Lower lobe of right lung (tissue), 2 donors: ENCODE measurements around the gene MACROD2. TPM values are rescaled to one million over a fixed set of nuclear protein-coding genes. Genes with fewer than 3 reads are reported as not detected.

Experiments used
- ATAC-seq, 2 donors: fragments of 200-7000 bp; cut with Tn5 transposase; one replicate each; pipeline ENCODE4 v1.9.1; 2020 to 2022; ENCODE audit warnings: mild to moderate bottlenecking in 2 of 2, moderate library complexity in 2 of 2
- DNase-seq: peaks from one replicate; pipeline ENCODE4 v3.0.0-alpha.2; 2020
- H3K27ac ChIP-seq: fragments of 200-600 bp; one replicate; pipeline ENCODE4 v1.8.0; 2022
- H3K27me3 ChIP-seq: fragments of 200-600 bp; one replicate; pipeline ENCODE4 v1.8.0; 2022; ENCODE audit warnings: low read depth
- H3K36me3 ChIP-seq: fragments of 200-600 bp; one replicate; pipeline ENCODE4 v1.8.0; 2022; ENCODE audit warnings: mild to moderate bottlenecking
- H3K4me1 ChIP-seq: fragments of 200-600 bp; one replicate; pipeline ENCODE4 v1.8.0; 2022
- H3K4me3 ChIP-seq: fragments of 200-600 bp; one replicate; pipeline ENCODE4 v1.8.0; 2022; ENCODE audit warnings: mild to moderate bottlenecking
- H3K9me3 ChIP-seq: fragments of 200-600 bp; one replicate; pipeline ENCODE4 v1.8.0; 2022
- intact Hi-C: fragments of 100-400 bp; cut with DNase I; formaldehyde crosslinking; loops from one replicate; pipeline ENCODE4 v1.11.0; 2022
- total RNA-seq: library from RNA; stranded (reverse); fragmentation: NEBNext Ultra II Directional; extraction: Animal tissue kit (Norgen Biotek cat#: 25700); gene quantifications from one replicate; pipeline ENCODE4 v1.2.1, GENCODE V29; 2021
- TF ChIP-seq, protein P1 (sequence below): fragments of 200-600 bp; IDR thresholded peaks from one replicate; pipeline ENCODE4 v1.8.0; 2022; ENCODE audit warnings: antibody characterized with exemption, mild to moderate bottlenecking
- donor health status: DM: no; HTN: yes; CAD: no; lungs with severe emphysema.

Gene MACROD2
- total RNA-seq, 1 donor from 2014 or later = 73.0 TPM

DNA sequence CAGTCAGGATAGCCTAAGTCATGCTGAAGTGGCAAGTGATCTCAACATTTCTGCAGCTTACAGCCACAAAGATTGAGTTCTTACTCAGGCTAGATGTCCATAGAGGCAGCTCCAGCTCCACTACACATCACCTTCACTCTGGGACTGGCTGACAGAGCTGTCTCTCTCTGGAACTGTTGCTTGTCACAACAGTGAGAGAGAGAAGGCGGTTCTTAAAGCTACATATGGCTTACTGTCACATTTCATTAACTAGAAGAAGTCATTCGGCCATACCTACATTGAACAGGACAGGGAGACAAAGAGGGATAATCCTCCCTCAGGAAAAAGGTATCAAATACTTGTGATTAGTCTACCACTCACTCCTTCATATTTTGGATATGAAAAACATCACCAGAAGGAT is 1257.0 kb downstream of the MACROD2 start:
- intact Hi-C loops = no loop called here
- no peaks in the 10 kb centered on the region for H3K4me1 ChIP-seq
- no peaks in the 10 kb centered on the region for H3K27me3 ChIP-seq
- ATAC-seq = no peak
- DNase-seq = no peak
- H3K27ac ChIP-seq = no peak overlapping the region
- H3K4me3 ChIP-seq = no peak overlapping the region
- TF ChIP-seq, protein P1, sequence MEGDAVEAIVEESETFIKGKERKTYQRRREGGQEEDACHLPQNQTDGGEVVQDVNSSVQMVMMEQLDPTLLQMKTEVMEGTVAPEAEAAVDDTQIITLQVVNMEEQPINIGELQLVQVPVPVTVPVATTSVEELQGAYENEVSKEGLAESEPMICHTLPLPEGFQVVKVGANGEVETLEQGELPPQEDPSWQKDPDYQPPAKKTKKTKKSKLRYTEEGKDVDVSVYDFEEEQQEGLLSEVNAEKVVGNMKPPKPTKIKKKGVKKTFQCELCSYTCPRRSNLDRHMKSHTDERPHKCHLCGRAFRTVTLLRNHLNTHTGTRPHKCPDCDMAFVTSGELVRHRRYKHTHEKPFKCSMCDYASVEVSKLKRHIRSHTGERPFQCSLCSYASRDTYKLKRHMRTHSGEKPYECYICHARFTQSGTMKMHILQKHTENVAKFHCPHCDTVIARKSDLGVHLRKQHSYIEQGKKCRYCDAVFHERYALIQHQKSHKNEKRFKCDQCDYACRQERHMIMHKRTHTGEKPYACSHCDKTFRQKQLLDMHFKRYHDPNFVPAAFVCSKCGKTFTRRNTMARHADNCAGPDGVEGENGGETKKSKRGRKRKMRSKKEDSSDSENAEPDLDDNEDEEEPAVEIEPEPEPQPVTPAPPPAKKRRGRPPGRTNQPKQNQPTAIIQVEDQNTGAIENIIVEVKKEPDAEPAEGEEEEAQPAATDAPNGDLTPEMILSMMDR = no peak
- H3K36me3 ChIP-seq = no peaks in the 10 kb centered on the region
- H3K9me3 ChIP-seq = no peaks in the 10 kb centered on the region

DNA sequence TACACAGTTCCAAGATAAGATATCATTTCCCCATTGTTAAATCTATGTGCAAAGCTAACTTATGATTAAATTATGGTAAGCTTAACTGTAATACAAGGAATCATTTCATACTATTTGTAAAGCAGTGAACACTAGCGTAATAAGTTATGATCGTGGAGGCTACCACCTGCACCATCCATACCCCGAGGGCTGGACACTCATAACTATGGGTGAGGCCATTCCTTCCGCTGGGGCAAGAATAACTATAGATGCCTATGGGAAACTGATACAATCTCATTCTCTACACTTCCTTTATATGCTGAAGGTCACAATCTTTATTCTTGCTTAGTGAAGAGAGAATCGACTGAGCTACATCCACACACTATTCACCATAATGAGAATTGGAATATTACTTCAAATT is 1258.1 kb downstream of the MACROD2 start:
- intact Hi-C loops = no loop called here
- Histone ChIP-seq H3K27me3 (no peaks in the 10 kb centered on the region), H3K27ac (no peak overlapping the region), H3K9me3 (no peaks in the 10 kb centered on the region), H3K4me1 (no peaks in the 10 kb centered on the region), H3K4me3 (no peak overlapping the region), H3K36me3 (no peaks in the 10 kb centered on the region)
- DNase-seq (no peak), ATAC-seq (no peak)
- TF ChIP-seq, protein P1 = no peak

DNA sequence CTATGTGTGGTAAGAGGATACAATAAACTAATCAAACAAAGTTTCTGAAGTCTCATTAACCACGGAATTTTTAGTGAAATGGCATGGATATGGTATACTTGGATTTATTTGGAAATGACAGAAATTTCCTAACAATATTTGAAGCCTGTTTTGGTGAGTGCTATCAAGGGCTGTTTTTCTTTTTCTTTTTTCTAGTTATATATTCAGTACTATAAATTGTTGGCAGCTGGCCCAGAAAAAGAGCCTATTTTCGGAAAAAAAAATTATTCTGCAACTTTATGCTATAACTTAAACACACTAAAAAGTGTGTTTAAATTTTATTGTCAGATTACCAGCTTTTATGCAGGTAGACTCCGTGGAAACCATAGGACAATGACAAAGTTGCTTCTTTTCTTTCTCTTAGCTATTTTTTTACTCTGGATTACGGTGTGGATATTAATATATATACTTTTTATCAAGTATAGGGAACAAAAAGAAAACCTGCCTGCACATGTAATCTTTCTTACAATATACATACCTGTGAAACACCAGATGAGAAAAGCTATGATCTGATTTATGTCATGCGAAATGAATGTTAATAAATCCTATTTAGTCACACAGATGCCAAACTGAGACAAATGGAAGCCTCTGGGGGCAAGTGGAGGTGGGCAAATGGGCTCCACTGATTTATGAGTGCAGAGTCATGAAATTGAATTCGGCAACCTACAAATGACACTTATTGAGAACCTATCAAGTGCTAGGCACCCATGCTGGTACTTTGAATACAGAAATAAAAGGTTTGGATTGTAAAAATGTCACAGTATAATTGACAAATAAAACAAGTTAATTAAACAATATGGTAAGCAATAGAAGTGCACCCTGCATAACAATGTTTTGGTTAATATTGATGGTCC is 1261.6 kb downstream of the MACROD2 start:
- no peaks in the 10 kb centered on the region for H3K4me1 ChIP-seq
- H3K4me3 ChIP-seq = no peak overlapping the region
- no peaks in the 10 kb centered on the region for H3K9me3 ChIP-seq
- intact Hi-C loops = no loop called here
- no peaks in the 10 kb centered on the region for H3K36me3 ChIP-seq
- no peak for ATAC-seq
- H3K27ac ChIP-seq = no peak overlapping the region
- TF ChIP-seq, protein P1 = no peak
- H3K27me3 ChIP-seq = no peaks in the 10 kb centered on the region
- DNase-seq = no peak

DNA sequence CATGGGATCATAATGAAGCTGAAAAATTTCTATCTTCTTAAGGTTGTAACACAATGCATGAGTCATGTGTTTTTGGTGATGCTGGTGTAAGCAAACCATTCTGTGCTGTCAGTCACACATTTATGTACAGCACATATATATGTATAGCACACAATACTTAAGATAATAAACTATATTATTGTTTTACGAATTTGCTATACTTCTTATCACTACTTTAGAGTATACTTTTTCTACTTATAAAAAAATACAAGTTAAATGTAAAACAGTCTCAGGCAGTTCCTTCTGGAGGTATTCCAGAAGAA is 1262.2 kb downstream of the MACROD2 start:
- H3K4me3 ChIP-seq = no peak overlapping the region
- H3K27ac ChIP-seq = no peak overlapping the region
- H3K9me3 ChIP-seq = no peaks in the 10 kb centered on the region
- H3K36me3 ChIP-seq = no peaks in the 10 kb centered on the region
- no peaks in the 10 kb centered on the region for H3K4me1 ChIP-seq
- ATAC-seq (no peak), DNase-seq (no peak)
- TF ChIP-seq, protein P1 = no peak
- no peaks in the 10 kb centered on the region for H3K27me3 ChIP-seq
- intact Hi-C loops = no loop called here

DNA sequence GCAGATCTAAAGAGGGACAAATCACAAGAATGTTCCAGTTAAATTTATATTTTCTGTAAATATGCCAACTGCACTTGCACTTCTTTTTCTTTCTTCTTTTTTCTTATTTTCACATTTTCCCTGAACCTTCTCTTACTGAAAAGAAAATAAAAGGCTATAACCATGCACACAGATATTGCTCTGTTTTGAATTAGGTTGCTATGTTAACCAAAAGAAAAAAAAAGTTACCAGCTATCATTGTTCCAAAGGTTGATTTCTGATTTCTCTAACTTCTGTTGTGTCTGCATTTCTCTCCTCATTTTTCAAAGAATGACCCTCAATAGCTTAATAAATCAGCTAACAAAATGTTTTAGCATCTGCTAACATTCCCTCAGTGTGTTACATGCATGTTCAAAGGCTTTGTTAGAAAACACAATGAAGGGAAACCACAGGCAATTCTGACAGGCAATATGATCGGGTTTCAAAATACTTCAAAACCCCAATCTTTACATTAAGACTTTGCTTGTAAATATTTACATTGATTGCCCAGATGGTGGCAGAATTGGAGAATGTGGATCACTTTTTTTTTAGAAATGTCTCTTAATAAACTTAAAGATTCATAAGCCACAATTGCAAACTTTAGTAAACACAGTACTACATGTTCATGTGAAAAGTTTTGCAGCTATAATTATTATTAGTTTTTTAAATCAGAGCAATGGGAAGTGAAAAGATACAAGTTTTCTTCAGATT is 1270.4 kb downstream of the MACROD2 start:
- no peak overlapping the region for H3K4me3 ChIP-seq
- H3K27ac ChIP-seq = no peak overlapping the region
- no peaks in the 10 kb centered on the region for H3K27me3 ChIP-seq
- no peaks in the 10 kb centered on the region for H3K4me1 ChIP-seq
- no peaks in the 10 kb centered on the region for H3K36me3 ChIP-seq
- no peak for ATAC-seq
- H3K9me3 ChIP-seq = no peaks in the 10 kb centered on the region
- no peak for DNase-seq
- TF ChIP-seq, protein P1 = no peak
- intact Hi-C loops = no loop called here
